Adrenal gland (tissue), 5 donors: Measurements from ENCODE around the gene CCL7.

Experiments used
- CTCF ChIP-seq, 6 experiments: fragments of 450-650 bp in 4 of 6; fragments of 200-600 bp in 2 of 6; sonication (generic) in 1 of 6; IDR thresholded peaks; 1 replicate in 5 of 6; 2 replicates in 1 of 6; pipeline versions ENCODE4 v1.5.1 to v1.8.0; 2016 to 2021; ENCODE audit warnings: antibody characterized with exemption in 6 of 6, mild to moderate bottlenecking in 2 of 6, moderate library complexity in 1 of 6
- POLR2A ChIP-seq, 2 donors: fragments of 450-650 bp; IDR thresholded peaks; one replicate each; pipeline ENCODE4 v1.6.1; 2017; ENCODE audit warnings: antibody characterized with exemption in 2 of 2, mild to moderate bottlenecking in 2 of 2, moderate library complexity in 1 of 2
- donor health status: DM: no; HTN: no; CAD: no.

DNA sequence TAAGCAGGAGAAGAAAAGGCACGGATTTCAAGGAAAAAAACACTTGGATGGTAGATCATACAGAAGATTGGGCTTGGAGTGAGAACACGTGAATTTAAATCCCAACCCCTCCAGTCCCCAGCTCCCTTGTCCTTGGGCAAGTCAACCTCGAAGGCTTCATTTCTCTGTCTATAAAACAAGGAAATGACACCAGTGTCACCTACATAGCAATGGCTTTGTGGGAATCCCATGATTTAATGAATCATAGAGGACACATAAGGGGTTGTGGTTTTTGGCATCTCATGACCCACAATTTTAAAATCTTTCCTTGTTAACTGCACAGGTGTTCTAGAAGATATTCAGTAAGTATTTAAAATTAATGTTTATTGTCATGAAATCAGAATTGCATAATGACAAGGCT, 23.1 kb upstream of the CCL7 start:
- TF ChIP-seq CTCF (IDR thresholded peaks at IDR 0.05) (no peak), POLR2A (IDR thresholded peaks at IDR 0.05) (no peak)
